Neutrophil (primary cell): ENCODE data around the gene CCT8.
A peak's percentile ranks its signal among the peaks of the same experiment; 100 is the strongest.

Source experiments
- H3K27ac ChIP-seq: fragments of 200-600 bp; sonication (generic); 2 replicates; pipeline ENCODE4 v1.5.1; 2016; ENCODE audit warnings: mild to moderate bottlenecking, moderate library complexity
- H3K27me3 ChIP-seq: fragments of 200-600 bp; sonication (generic); 2 replicates; pipeline ENCODE4 v1.6.0; 2016; ENCODE audit warnings: mild to moderate bottlenecking
- H3K36me3 ChIP-seq: fragments of 200-600 bp; sonication (generic); 2 replicates; pipeline ENCODE4 v1.5.1; 2017
- H3K4me1 ChIP-seq, 2 experiments: fragments of 200-600 bp in 1 of 2; sonication (generic) in 1 of 2; 1 replicate in 1 of 2; 2 replicates in 1 of 2; pipeline versions ENCODE4 v1.5.1 to v1.6.1; 2013 to 2016; ENCODE audit warnings: low read depth in 1 of 2, low read length in 1 of 2, mild to moderate bottlenecking in 1 of 2, moderate library complexity in 1 of 2; ENCODE audit not compliant: control insufficient read depth in 1 of 2, insufficient read depth in 1 of 2
- H3K4me3 ChIP-seq, 2 experiments: fragments of 200-600 bp in 1 of 2; sonication (generic) in 1 of 2; 1 replicate in 1 of 2; 2 replicates in 1 of 2; pipeline ENCODE4 v1.5.1; 2013 to 2016; ENCODE audit warnings: low read depth in 1 of 2, low read length in 1 of 2, mild to moderate bottlenecking in 1 of 2, moderate library complexity in 1 of 2
- H3K9me3 ChIP-seq: fragments of 200-600 bp; sonication (generic); 2 replicates; pipeline ENCODE4 v1.5.1; 2016
- TF ChIP-seq, protein P1 (sequence below): fragments of 200-600 bp; sonication (generic); IDR thresholded peaks from 2 replicates; pipeline ENCODE4 v1.5.1; 2016; ENCODE audit warnings: antibody characterized with exemption

CCT8 gene, protein sequence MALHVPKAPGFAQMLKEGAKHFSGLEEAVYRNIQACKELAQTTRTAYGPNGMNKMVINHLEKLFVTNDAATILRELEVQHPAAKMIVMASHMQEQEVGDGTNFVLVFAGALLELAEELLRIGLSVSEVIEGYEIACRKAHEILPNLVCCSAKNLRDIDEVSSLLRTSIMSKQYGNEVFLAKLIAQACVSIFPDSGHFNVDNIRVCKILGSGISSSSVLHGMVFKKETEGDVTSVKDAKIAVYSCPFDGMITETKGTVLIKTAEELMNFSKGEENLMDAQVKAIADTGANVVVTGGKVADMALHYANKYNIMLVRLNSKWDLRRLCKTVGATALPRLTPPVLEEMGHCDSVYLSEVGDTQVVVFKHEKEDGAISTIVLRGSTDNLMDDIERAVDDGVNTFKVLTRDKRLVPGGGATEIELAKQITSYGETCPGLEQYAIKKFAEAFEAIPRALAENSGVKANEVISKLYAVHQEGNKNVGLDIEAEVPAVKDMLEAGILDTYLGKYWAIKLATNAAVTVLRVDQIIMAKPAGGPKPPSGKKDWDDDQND

DNA sequence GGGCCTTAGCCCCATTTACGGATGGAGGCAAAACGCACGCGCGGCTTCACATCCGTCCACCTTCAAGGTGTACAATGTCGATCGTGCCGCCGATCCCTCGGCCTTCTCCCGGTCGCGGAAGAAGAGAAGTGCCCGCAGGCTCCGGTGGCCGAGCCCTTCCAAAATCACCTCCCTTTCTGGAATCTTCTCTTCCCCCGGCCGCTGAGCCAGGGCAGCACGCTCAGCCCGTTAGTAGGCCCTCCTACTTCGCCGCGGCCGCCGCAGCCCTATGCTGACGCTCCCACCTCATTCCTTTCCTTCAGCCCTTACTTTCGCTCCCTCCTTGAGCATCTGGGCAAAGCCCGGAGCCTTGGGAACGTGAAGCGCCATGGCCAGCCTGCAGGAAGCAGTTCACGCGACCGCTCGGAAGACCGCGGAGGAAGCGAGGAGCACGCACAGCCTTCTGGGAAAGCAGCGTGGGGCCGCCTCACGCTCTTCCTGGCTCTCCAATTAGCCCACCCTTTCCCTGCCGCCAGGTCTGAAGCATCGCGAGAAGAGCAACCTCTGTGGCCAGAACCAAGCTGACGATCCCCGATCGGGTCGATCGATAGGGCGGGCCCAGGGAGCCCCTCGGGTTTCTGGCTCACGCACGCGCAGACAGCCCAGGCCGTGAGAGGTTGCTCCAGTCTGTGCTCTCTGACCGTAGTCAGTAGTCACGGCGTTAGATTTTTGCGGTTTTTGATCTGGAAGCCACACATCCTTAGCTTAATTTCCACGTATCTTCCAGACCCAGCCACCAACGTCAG lies at the start of gene CCT8:
CCT8 (minus strand) TSS at position 427 of the 785 bp plus-strand sequence; CDS start at position 369, 58 bp downstream.
- H3K36me3 ChIP-seq, result peaks cover 7% of the 10 kb centered on the region
- TF ChIP-seq, protein P1, sequence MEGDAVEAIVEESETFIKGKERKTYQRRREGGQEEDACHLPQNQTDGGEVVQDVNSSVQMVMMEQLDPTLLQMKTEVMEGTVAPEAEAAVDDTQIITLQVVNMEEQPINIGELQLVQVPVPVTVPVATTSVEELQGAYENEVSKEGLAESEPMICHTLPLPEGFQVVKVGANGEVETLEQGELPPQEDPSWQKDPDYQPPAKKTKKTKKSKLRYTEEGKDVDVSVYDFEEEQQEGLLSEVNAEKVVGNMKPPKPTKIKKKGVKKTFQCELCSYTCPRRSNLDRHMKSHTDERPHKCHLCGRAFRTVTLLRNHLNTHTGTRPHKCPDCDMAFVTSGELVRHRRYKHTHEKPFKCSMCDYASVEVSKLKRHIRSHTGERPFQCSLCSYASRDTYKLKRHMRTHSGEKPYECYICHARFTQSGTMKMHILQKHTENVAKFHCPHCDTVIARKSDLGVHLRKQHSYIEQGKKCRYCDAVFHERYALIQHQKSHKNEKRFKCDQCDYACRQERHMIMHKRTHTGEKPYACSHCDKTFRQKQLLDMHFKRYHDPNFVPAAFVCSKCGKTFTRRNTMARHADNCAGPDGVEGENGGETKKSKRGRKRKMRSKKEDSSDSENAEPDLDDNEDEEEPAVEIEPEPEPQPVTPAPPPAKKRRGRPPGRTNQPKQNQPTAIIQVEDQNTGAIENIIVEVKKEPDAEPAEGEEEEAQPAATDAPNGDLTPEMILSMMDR, result peak; percentile 35
- H3K27ac ChIP-seq, result peak within 1 kb of the TSS; percentile 80
- peaks cover 20 to 35% of the 10 kb centered on the region in 2 experiments for H3K4me1 ChIP-seq
- no peaks in the 10 kb centered on the region for H3K9me3 ChIP-seq
- peak within 1 kb of the TSS; percentile 76 to 80 for H3K4me3 ChIP-seq
- no peaks in the 10 kb centered on the region for H3K27me3 ChIP-seq

DNA sequence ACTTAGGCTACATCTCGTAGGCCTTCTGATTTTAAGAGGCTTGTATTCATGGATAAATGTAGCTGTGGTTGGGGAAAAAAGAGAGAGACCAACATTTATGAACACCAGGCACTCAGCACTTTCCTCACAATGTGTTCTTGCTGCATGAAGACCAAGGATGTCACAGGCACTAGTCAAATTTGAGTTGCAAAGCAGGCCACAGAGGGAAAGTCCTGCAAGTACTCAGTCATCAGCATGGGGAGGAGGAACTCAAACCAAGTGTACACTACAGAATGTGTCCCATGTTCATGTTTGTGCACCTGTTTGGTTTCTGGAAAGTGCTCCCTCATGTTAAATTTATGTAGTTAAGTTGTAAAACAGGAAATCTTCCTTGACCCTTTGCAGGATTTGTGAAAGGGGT lies 48.3 kb upstream of the CCT8 start:
- H3K36me3 ChIP-seq, result no peaks in the 10 kb centered on the region
- no peak overlapping the region for H3K4me3 ChIP-seq
- H3K27ac ChIP-seq, result no peak overlapping the region
- H3K27me3 ChIP-seq, result no peaks in the 10 kb centered on the region
- no peaks in the 10 kb centered on the region for H3K4me1 ChIP-seq
- TF ChIP-seq, protein P1, result no peak
- no peaks in the 10 kb centered on the region for H3K9me3 ChIP-seq

DNA sequence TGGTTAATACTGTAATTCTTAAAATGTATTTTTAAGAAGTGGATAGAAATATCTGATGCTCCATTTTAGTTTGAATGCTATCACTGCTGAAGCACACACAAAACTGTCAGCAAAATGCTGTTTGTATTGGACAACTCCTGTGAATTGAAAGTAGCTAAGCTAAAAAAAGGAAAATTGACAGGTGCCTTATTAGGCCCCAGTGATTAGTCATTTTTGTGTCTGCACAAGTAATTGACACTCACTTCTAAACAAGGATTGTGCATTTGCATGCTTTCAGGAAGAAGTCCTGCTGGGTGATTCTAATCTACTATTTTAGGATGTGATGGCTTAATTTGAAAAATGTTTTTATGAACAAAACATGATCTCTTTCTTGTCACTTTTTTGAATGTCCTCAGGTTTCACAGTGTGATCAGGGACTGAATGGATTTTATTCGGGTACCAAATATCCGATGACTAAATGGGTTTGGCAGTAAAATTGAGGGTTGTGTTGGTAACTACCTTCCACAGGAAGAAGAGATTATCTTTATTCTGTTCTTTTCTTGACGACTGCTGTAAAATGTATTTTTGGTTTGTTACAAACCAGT lies 44.0 kb upstream of the CCT8 start:
- TF ChIP-seq, protein P1, result no peak
- no peaks in the 10 kb centered on the region for H3K36me3 ChIP-seq
- no peaks in the 10 kb centered on the region for H3K4me1 ChIP-seq
- no peak overlapping the region for H3K27ac ChIP-seq
- H3K9me3 ChIP-seq, result no peaks in the 10 kb centered on the region
- no peak overlapping the region for H3K4me3 ChIP-seq
- no peaks in the 10 kb centered on the region for H3K27me3 ChIP-seq

DNA sequence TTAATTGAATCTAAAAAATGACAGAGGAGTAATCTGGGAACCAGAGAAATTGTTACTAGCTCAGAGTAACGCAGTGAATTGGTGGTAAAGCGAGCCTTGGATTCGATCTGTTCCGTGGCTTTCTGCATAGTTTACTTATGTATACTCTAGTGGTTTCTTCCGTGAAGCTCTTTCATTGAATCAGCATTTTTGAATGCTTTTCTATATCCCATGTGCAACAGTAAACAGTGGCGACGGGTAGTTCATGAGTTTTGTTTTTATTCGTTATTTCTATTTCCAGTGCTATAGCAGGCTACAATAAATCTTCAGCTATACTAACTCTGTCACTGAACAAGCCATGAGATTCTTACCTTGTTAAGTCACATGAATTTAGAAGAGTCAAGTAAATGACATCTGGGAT lies 42.5 kb upstream of the CCT8 start:
- Histone ChIP-seq H3K9me3 (no peaks in the 10 kb centered on the region), H3K4me3 (no peak overlapping the region), H3K36me3 (no peaks in the 10 kb centered on the region), H3K27ac (no peak overlapping the region), H3K27me3 (no peaks in the 10 kb centered on the region), H3K4me1 (no peaks in the 10 kb centered on the region)
- TF ChIP-seq, protein P1, result no peak

DNA sequence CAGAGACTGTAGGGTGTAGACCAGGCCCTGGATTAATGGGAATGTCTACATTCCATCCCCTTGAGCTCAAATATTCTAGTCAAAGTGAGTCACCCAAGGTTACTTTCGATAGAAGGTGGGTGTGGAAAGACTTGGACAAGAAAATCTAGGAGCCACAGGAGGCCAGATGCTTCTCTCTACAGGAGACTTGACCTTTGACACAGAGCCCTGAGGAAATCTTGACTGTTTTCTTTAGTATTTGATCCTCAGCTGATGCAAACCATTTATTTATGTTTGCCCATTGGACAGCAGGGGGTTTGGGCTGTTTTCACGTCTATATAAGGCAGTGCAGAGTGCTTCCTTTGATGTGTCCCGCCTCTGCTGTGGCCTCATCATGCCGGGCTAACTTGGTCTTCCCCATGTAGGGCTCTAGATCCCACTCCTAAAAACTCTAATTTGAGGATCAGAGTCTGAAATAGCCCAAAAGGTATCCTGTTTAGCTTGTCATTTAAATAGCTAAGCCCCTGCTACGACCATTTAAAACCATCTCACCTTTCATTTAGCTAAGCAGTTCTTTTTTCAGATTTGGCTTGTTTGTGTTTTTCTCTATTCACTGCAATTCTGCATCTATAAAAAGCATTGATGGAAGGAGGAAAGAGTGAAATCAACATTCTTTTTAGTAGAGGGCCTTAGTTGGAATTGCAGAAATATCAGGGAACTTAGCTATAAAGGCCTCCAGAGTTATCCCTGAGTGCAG lies 41.5 kb upstream of the CCT8 start:
- TF ChIP-seq, protein P1, result no peak
- Histone ChIP-seq H3K36me3 (no peaks in the 10 kb centered on the region), H3K4me3 (no peak overlapping the region), H3K27me3 (no peaks in the 10 kb centered on the region), H3K9me3 (no peaks in the 10 kb centered on the region), H3K4me1 (no peaks in the 10 kb centered on the region), H3K27ac (no peak overlapping the region)
